Measurements from ENCODE around the gene LACTBL1. TPM values are rescaled to one million over a fixed set of nuclear protein-coding genes. Genes with fewer than 3 reads are reported as not detected.

Gene LACTBL1
- total and polyA plus RNA-seq, 2 of the 8 experiments (the other 6 are each of a cell fraction or from before 2014, with no cell fraction given) = not detected

GRCh38 chr1:22916471-22916820, 56.2 kb downstream of the LACTBL1 start (continued):
- no peak for TF ChIP-seq KDM1A (IDR thresholded peaks at IDR 0.05; ENCODE audit: borderline replicate concordance, low read length)
- no peak for TF ChIP-seq JUN (IDR thresholded peaks at IDR 0.05; ENCODE audit: low read depth, low read length)
- no peak for TF ChIP-seq CTBP2 (IDR thresholded peaks at IDR 0.05; ENCODE audit: borderline replicate concordance, insufficient read depth, insufficient read length, low read length)
- no peak for TF ChIP-seq TEAD4 (IDR thresholded peaks at IDR 0.05; ENCODE audit: low read depth, low read length)
- TF ChIP-seq CTCF (IDR thresholded peaks at IDR 0.05; ENCODE audit: control extremely low read depth in 1 of 3, insufficient read depth in 1 of 3, low read depth in 1 of 3, low read length in 3 of 3) = no peak

Measured in H1 (cell line).